Measurements from ENCODE around the gene MCM10. TPM values are rescaled to one million over a fixed set of nuclear protein-coding genes. Genes with fewer than 3 reads are reported as not detected.
A peak's percentile ranks its signal among the peaks of the same experiment; 100 is the strongest.

The MCM10 gene
- total and polyA plus RNA-seq, 2 of the 8 experiments (the other 6 are each of a cell fraction or from before 2014, with no cell fraction given) = 9.8 to 60.3 TPM

GRCh38 chr10:13213163-13213562 is 51.8 kb downstream of the MCM10 start (continued):
- TF ChIP-seq CHD7 (IDR thresholded peaks at IDR 0.05; ENCODE audit: insufficient replicate concordance, low read length) (no peak), TCF12 (IDR thresholded peaks at IDR 0.05; ENCODE audit: low read depth, low read length) (0 out of 2 replicates have a peak, but pooled peaks have one; percentile 57)

Data from H1 (cell line).